H9 (cell line): ENCODE results near the gene MAD1L1. TPM values are rescaled to one million over a fixed set of nuclear protein-coding genes. Genes with fewer than 3 reads are reported as not detected.

ENCODE experiments used
- DNase-seq: peaks from one replicate; pipeline ENCODE4 v3.0.0-alpha.2; 2017
- H2AFZ ChIP-seq: one replicate; pipeline ENCODE4 v1.6.1; 2013; ENCODE audit warnings: mild to moderate bottlenecking, low read length, control low read depth, moderate library complexity
- H2AK5ac ChIP-seq: 2 replicates; pipeline ENCODE4 v1.6.1; 2013; ENCODE audit warnings: low read length, control low read depth, mixed read lengths; ENCODE audit not compliant: insufficient read length
- H2BK120ac ChIP-seq: one replicate; pipeline ENCODE4 v1.6.1; 2013; ENCODE audit warnings: low read depth, mild to moderate bottlenecking, low read length, control low read depth, inconsistent platforms; ENCODE audit not compliant: poor library complexity, severe bottlenecking
- H2BK12ac ChIP-seq: 2 replicates; pipeline ENCODE4 v1.6.1; 2013; ENCODE audit warnings: low read length, control low read depth, mixed read lengths, low read depth; ENCODE audit not compliant: insufficient read length
- H2BK15ac ChIP-seq: 2 replicates; pipeline ENCODE4 v1.6.1; 2013; ENCODE audit warnings: low read depth, low read length, control low read depth
- H2BK20ac ChIP-seq: one replicate; pipeline ENCODE4 v1.6.1; 2013; ENCODE audit warnings: low read depth, mild to moderate bottlenecking, low read length, control low read depth, inconsistent platforms; ENCODE audit not compliant: poor library complexity, severe bottlenecking
- H2BK5ac ChIP-seq: 2 replicates; pipeline ENCODE4 v1.6.1; 2013; ENCODE audit warnings: low read length, control low read depth, mixed read lengths; ENCODE audit not compliant: insufficient read length
- H3K14ac ChIP-seq: 2 replicates; pipeline ENCODE4 v1.6.1; 2013; ENCODE audit warnings: low read length, control low read depth; ENCODE audit not compliant: insufficient read depth
- H3K18ac ChIP-seq: 2 replicates; pipeline ENCODE4 v1.6.1; 2013; ENCODE audit warnings: low read depth, mild to moderate bottlenecking, mixed read lengths, low read length, control low read depth; ENCODE audit not compliant: insufficient read length
- H3K23ac ChIP-seq: 2 replicates; pipeline ENCODE4 v1.6.1; 2013; ENCODE audit warnings: low read length, control low read depth, mixed read lengths, low read depth; ENCODE audit not compliant: insufficient read length
- H3K23me2 ChIP-seq: 2 replicates; pipeline ENCODE4 v1.6.1; 2013; ENCODE audit warnings: low read depth, mild to moderate bottlenecking, mixed read lengths, low read length, control low read depth; ENCODE audit not compliant: insufficient read length, poor library complexity, severe bottlenecking
- H3K27ac ChIP-seq: 2 replicates; pipeline ENCODE4 v1.5.1; 2013; ENCODE audit warnings: low read length, control low read depth, mixed read lengths, low read depth; ENCODE audit not compliant: insufficient read length
- H3K27me3 ChIP-seq: 2 replicates; pipeline ENCODE4 v1.6.1; 2013; ENCODE audit warnings: low read length, control low read depth, inconsistent platforms; ENCODE audit not compliant: insufficient read depth
- H3K4ac ChIP-seq: 2 replicates; pipeline ENCODE4 v1.6.1; 2013; ENCODE audit warnings: low read depth, mild to moderate bottlenecking, control low read depth, inconsistent platforms, low read length, moderate library complexity
- H3K4me1 ChIP-seq: 2 replicates; pipeline ENCODE4 v1.6.1; 2013; ENCODE audit warnings: low read length, control low read depth, inconsistent platforms; ENCODE audit not compliant: insufficient read depth
- H3K4me2 ChIP-seq: 2 replicates; pipeline ENCODE4 v1.6.1; 2013; ENCODE audit warnings: low read length, control low read depth, mixed read lengths; ENCODE audit not compliant: insufficient read length, insufficient read depth
- H3K56ac ChIP-seq: 2 replicates; pipeline ENCODE4 v1.6.1; 2013; ENCODE audit warnings: low read depth, mild to moderate bottlenecking, mixed read lengths, low read length, control low read depth; ENCODE audit not compliant: insufficient read length
- H3K79me1 ChIP-seq: 2 replicates; pipeline ENCODE4 v1.6.1; 2013; ENCODE audit warnings: low read depth, mild to moderate bottlenecking, moderate library complexity, low read length, control low read depth, inconsistent platforms; ENCODE audit not compliant: insufficient read depth, poor library complexity, severe bottlenecking
- H3K79me2 ChIP-seq: 2 replicates; pipeline ENCODE4 v1.6.1; 2013; ENCODE audit warnings: low read length, control low read depth, inconsistent platforms; ENCODE audit not compliant: insufficient read depth
- H3K9ac ChIP-seq: 2 replicates; pipeline ENCODE4 v1.6.1; 2013; ENCODE audit warnings: low read length, control low read depth, mixed read lengths; ENCODE audit not compliant: insufficient read length; ENCODE audit errors: extremely low read depth
- H3K9me3 ChIP-seq: one replicate; pipeline ENCODE4 v1.6.1; 2013; ENCODE audit warnings: low read depth, low read length, inconsistent platforms; ENCODE audit not compliant: control insufficient read depth
- H3T11ph ChIP-seq: one replicate; pipeline ENCODE4 v1.6.1; 2013; ENCODE audit warnings: mild to moderate bottlenecking, low read length, control low read depth, inconsistent platforms
- H4K20me1 ChIP-seq: one replicate; pipeline ENCODE4 v1.6.1; 2013; ENCODE audit not compliant: control insufficient read depth, insufficient read length, insufficient read depth
- H4K5ac ChIP-seq: 2 replicates; pipeline ENCODE4 v1.6.1; 2013; ENCODE audit warnings: low read depth, mild to moderate bottlenecking, mixed read lengths, low read length, control low read depth; ENCODE audit not compliant: insufficient read length
- H4K8ac ChIP-seq: replicated peaks from 2 replicates; pipeline ENCODE4 v1.6.1; 2013; ENCODE audit warnings: low read length, control low read depth, mixed read lengths, low read depth; ENCODE audit not compliant: insufficient read length
- H4K91ac ChIP-seq: 2 replicates; pipeline ENCODE4 v1.6.1; 2013; ENCODE audit warnings: low read depth, mild to moderate bottlenecking, moderate library complexity, mixed read lengths, low read length, control low read depth; ENCODE audit not compliant: insufficient read length
- H3K27ac Mint-ChIP-seq, 3 experiments: 2 replicates in 2 of 3; 3 replicates in 1 of 3; pipeline ENCODE4 v1.8.0; 2020 to 2021; ENCODE audit warnings: mixed read lengths in 3 of 3, mild to moderate bottlenecking in 1 of 3, moderate library complexity in 1 of 3
- H3K27me3 Mint-ChIP-seq: 2 replicates; pipeline ENCODE4 v1.8.0; 2021; ENCODE audit warnings: low read depth, mild to moderate bottlenecking, moderate library complexity, mixed read lengths
- H3K36me3 Mint-ChIP-seq, 3 experiments: 2 replicates in 2 of 3; 3 replicates in 1 of 3; pipeline ENCODE4 v1.8.0; 2020 to 2021; ENCODE audit warnings: low read depth in 3 of 3, mixed read lengths in 3 of 3; ENCODE audit not compliant: insufficient read depth in 1 of 3
- H3K4me1 Mint-ChIP-seq, 2 experiments: 2 replicates each; pipeline ENCODE4 v1.8.0; 2020; ENCODE audit warnings: mixed read lengths in 2 of 2
- H3K4me3 Mint-ChIP-seq, 2 experiments: 2 replicates in 1 of 2; 3 replicates in 1 of 2; pipeline ENCODE4 v1.8.0; 2020 to 2021; ENCODE audit warnings: mild to moderate bottlenecking in 2 of 2, mixed read lengths in 2 of 2, moderate library complexity in 1 of 2
- H3K9me3 Mint-ChIP-seq, 2 experiments: 2 replicates in 1 of 2; 3 replicates in 1 of 2; pipeline ENCODE4 v1.8.0; 2020; ENCODE audit warnings: mild to moderate bottlenecking in 2 of 2, mixed read lengths in 2 of 2, moderate library complexity in 1 of 2
- CTCF ChIP-seq: fragments of 200-600 bp; sonication (generic); conservative IDR thresholded peaks from 3 replicates; pipeline ENCODE4 v1.8.0; 2021; ENCODE audit warnings: antibody characterized with exemption, mild to moderate bottlenecking
- WGBS: extraction: QIAGEN DNeasy Blood & Tissue Kit; methylation state at CpG from one replicate; pipeline ENCODE4 v1.1.7; 2013; ENCODE audit warnings: missing lambda C conversion rate, low lambda C conversion rate, mixed read lengths; ENCODE audit not compliant: insufficient read length; ENCODE audit errors: extremely low coverage; 5-methylcytosine and 5-hydroxymethylcytosine counted together
- total RNA-seq: library from RNA; stranded (reverse); gene quantifications from 2 replicates; pipeline ENCODE4 v1.2.1, GENCODE V29; 2021

MAD1L1 gene
- total RNA-seq, 1 experiment from 2014 or later = 39.0 TPM

DNA sequence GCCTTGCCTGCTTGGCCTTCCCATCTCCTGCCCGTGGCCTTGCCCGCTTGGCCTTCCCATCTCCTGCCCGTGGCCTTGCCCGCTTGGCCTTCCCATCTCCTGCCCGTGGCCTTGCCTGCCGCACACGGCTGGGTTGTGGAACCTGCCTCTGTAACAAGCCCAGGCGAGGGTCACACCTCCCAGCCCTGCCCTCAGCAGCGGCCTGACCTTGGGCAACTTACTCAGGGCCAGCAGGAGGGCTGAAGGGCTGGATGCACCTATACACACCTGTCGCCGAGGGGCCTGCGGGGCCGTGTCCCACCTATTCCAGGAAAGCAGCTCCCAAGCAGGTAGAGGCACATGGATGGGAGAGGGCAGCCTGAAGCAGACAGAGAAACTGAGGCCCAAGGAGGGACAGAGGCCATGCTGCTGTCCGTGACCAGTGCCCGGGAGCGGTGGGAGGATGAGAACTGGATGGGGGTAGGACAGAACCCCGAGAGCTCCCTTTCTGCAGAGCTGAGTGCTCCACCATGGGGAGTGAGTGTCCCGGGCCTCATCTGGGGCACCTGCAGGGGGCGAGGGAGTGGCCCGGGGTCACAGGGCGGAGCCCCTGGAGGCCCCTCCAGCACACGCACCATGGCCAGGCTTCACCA is 285.0 kb downstream of the MAD1L1 start:
- Histone ChIP-seq H4K91ac (no peak overlapping the region), H4K8ac (no peak overlapping the region), H3K4me1 (peaks cover 1% of the 10 kb centered on the region; the same call in 1 of the 2 replicates), H3K23ac (no peak overlapping the region), H3K4me2 (no peak overlapping the region), H3K27me3 (no peaks in the 10 kb centered on the region), H3K9ac (no peak overlapping the region), H2AFZ (no peak overlapping the region), H3K14ac (no peak overlapping the region), H2BK12ac (no peak overlapping the region), H2BK20ac (no peak overlapping the region), H3K18ac (no peak overlapping the region), H4K5ac (no peak overlapping the region), H3K27ac (no peak overlapping the region), H4K20me1 (no peaks in the 10 kb centered on the region), H3K56ac (no peak overlapping the region), H3K4ac (no peak overlapping the region), H3K79me2 (no peaks in the 10 kb centered on the region), H3T11ph (no peak overlapping the region), H3K79me1 (no peaks in the 10 kb centered on the region), H2AK5ac (no peak overlapping the region), H2BK5ac (no peak overlapping the region), H3K9me3 (no peaks in the 10 kb centered on the region), H2BK120ac (no peak overlapping the region), H3K23me2 (no peaks in the 10 kb centered on the region), H2BK15ac (no peak overlapping the region)
- Mint-ChIP-seq H3K4me3 (no peak overlapping the region), H3K36me3 (peaks cover 0 to 1% (median 0%) of the 10 kb centered on the region in 3 experiments; a peak in 2 of 7 replicates), H3K9me3 (no peaks in the 10 kb centered on the region), H3K4me1 (peaks cover 18 to 20% of the 10 kb centered on the region in 2 experiments), H3K27me3 (no peaks in the 10 kb centered on the region), H3K27ac (no peak overlapping the region; a peak in 1 of 7 replicates)
- no peak for TF ChIP-seq CTCF
- no peak for DNase-seq
- no CpG with 5 or more reads among the region's 22 CpGs for WGBS
